Measurements from ENCODE around the gene ADM5. TPM values are rescaled to one million over a fixed set of nuclear protein-coding genes. Genes with fewer than 3 reads are reported as not detected.

ADM5 gene
- total and polyA plus RNA-seq, 7 donors, result 0.49 to 3.1 (median 1.5) TPM; not detected in 2

DNA sequence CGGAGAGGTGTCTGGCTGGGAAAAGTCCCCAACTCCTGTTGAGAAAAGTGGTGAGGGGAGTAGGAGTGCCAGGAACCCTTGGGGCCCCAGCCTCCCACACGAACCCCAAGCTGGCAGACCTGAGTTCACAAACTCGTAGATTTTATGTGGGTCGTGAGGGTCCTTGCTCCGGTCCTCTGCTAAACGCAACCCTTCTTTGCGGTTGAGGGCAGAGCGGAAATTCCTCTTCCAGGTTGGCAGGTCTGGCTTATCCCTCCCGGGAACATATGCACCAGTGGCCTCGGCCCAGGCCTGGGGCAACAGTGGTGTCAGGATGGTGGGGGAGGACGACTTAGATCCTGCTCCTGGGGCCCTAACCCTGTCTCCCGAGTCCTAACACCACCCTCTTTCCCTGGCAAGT, 26.2 kb upstream of the ADM5 start:
- Histone ChIP-seq H3K36me3 (peaks cover 21 to 49% (median 35%) of the 10 kb centered on the region in 4 donors), H3K9me3 (no peaks in the 10 kb centered on the region), H3K4me1 (peaks cover 0 to 33% (median 22%) of the 10 kb centered on the region in 4 donors), H3K27me3 (no peaks in the 10 kb centered on the region), H3K4me3 (no peak overlapping the region), H3K27ac (peak overlapping the region in 1 of 4 donors; percentile 90)
- 92% methylated on average over 12 of the region's 12 CpGs for whole genome bisulfite sequencing, 2 donors
- intact Hi-C loops (cut with DNase I), result no loop called here
- TF ChIP-seq POLR2AphosphoS5 (IDR thresholded peaks at IDR 0.05) (no peak), POLR2A (IDR thresholded peaks at IDR 0.05) (no peak), EP300 (IDR thresholded peaks at IDR 0.05) (no peak)
- TF ChIP-seq, protein P1, sequence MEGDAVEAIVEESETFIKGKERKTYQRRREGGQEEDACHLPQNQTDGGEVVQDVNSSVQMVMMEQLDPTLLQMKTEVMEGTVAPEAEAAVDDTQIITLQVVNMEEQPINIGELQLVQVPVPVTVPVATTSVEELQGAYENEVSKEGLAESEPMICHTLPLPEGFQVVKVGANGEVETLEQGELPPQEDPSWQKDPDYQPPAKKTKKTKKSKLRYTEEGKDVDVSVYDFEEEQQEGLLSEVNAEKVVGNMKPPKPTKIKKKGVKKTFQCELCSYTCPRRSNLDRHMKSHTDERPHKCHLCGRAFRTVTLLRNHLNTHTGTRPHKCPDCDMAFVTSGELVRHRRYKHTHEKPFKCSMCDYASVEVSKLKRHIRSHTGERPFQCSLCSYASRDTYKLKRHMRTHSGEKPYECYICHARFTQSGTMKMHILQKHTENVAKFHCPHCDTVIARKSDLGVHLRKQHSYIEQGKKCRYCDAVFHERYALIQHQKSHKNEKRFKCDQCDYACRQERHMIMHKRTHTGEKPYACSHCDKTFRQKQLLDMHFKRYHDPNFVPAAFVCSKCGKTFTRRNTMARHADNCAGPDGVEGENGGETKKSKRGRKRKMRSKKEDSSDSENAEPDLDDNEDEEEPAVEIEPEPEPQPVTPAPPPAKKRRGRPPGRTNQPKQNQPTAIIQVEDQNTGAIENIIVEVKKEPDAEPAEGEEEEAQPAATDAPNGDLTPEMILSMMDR (IDR thresholded peaks at IDR 0.05), result no peak
- DNase-seq, result no peak

DNA sequence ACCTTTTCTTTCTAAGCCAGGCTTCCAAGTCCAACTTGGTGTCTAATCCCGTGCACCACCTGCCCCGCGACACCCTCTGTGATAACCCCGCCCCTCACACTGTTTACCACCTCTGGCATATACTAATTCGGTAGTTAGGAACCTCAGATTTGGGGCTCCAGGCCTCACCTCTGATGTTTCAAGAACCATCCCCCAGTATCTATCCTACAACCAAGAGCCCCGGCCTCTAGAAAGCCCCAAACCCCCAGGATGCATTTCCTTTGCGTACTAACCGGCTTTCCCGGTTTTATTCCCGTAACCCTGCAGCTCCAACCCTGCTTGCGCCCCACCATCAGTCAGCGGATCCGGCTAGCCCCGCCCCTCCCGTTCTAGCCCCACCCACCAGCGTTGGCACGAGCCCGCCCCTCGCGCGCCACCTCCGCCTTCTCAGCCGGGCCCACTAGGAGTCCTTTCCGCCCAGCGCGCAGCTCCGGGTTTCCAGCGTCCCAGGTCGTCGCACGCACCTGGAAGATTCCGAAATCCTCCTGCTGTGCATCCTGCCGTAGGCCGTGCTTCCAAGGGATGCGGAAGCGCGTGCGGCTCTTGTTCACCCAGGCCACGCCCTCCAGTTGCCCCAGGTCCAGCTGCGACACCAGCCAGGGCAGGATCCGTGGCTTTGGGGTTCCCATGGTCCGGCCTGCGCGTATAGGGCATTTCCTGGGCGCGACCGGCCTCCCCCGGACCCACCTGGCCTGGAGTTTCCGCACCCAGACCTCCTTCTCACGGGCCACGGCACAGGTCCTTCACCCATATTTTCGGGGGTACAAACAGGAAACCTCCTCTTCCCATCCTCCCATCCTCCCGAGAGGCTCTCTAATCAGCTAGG, 25.0 kb upstream of the ADM5 start:
- Histone ChIP-seq H3K4me1 (peaks cover 0 to 33% (median 22%) of the 10 kb centered on the region in 4 donors), H3K36me3 (peaks cover 10 to 37% (median 23%) of the 10 kb centered on the region in 4 donors), H3K27ac (peak overlapping the region; percentile 87 to 95 (median 92)), H3K4me3 (peak overlapping the region; percentile 62 to 75 (median 66)), H3K9me3 (no peaks in the 10 kb centered on the region), H3K27me3 (no peaks in the 10 kb centered on the region)
- TF ChIP-seq POLR2A (IDR thresholded peaks at IDR 0.05) (peak; percentile 25 to 52), POLR2AphosphoS5 (IDR thresholded peaks at IDR 0.05) (peak; percentile 88 to 91 (median 90)), EP300 (IDR thresholded peaks at IDR 0.05) (no peak)
- TF ChIP-seq, protein P1 (IDR thresholded peaks at IDR 0.05), result peak; percentile 23 to 56 (median 27)
- WGBS, 2 donors, result 0 to 1% methylated on average over 53 of the region's 53 CpGs
- DNase-seq, result peak; percentile 94
- intact Hi-C loops (cut with DNase I), result loop anchor here (2.0 kb wide), 1 partner anchor 22 kb away; the partner anchor contains the start of gene SCAF1

- WGBS, 2 donors, result 0 to 1% methylated on average over 7 of the region's 7 CpGs
- peak overlapping the region; percentile 87 to 95 (median 92) for H3K27ac ChIP-seq
- H3K36me3 ChIP-seq, result peaks cover 10 to 34% (median 21%) of the 10 kb centered on the region in 4 donors
- TF ChIP-seq, protein P1 (IDR thresholded peaks at IDR 0.05), result no peak
- TF ChIP-seq POLR2AphosphoS5 (IDR thresholded peaks at IDR 0.05) (no peak), POLR2A (IDR thresholded peaks at IDR 0.05) (no peak), EP300 (IDR thresholded peaks at IDR 0.05) (no peak)
- no peak for DNase-seq
- H3K9me3 ChIP-seq, result no peaks in the 10 kb centered on the region
- peak overlapping the region; percentile 62 to 75 (median 66) for H3K4me3 ChIP-seq
- H3K4me1 ChIP-seq, result peaks cover 0 to 33% (median 22%) of the 10 kb centered on the region in 4 donors
- intact Hi-C loops (cut with DNase I), result loop anchor here (2.0 kb wide), 1 partner anchor 22 kb away; the partner anchor contains the start of gene SCAF1
- no peaks in the 10 kb centered on the region for H3K27me3 ChIP-seq
Measured at GRCh38 chr19:49665036-49665350, 24.4 kb upstream of the ADM5 start.

DNA sequence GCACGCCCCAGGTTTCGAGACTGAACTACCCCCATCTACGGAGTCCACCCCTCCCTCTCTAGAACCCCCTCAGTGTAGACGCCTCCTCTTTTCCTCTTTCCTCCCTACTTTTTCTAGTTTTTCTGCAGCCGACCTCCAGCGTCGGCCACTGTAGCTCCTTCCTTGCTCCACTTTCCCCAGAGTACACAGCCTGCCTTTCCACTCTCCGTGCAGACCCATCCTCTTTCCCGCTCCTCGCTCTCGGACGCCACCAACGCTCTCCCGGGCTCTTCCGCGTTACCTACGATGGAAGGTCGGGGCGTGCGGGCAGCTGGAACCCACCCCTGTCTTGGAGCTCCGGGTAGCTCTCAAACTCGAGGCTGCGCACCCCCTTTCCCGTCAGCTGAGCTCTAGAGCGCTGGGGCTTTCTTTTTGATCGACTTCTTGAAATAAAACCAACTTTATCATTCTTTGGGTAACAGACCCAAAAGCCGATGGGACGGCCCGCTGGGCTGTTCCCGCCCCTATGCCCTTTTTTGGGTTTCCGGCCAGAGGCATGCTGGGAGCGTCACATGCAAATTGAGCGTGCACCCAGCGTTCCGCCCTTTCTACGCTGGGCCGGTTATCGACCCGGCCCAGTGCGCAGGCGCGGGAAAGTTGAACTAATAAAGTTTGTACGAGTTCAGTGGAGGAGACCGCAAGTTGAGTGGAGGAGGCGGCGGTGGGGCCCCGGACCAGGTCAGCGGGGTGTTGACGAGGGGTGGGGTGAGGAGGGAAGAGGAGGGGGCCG, 23.9 kb upstream of the ADM5 start, which contains the start of the genes BCL2L12 and IRF3:
Gene BCL2L12 (plus strand): TSS at position 583 of the 769 bp plus-strand sequence. CDS start 760 bp downstream, outside the sequence.
Gene IRF3 (minus strand): TSS at position 507 of the 769 bp plus-strand sequence. CDS start 1,019 bp downstream, outside the sequence.
- peak within 1 kb of the TSS; percentile 87 to 95 (median 92) for H3K27ac ChIP-seq
- H3K9me3 ChIP-seq, result no peaks in the 10 kb centered on the region
- H3K36me3 ChIP-seq, result peaks cover 10 to 34% (median 19%) of the 10 kb centered on the region in 4 donors
- H3K4me3 ChIP-seq, result peak within 1 kb of the TSS; percentile 62 to 75 (median 66)
- H3K27me3 ChIP-seq, result no peaks in the 10 kb centered on the region
- peak; percentile 86 to 91 (median 90) for TF ChIP-seq POLR2AphosphoS5 (IDR thresholded peaks at IDR 0.05)
- TF ChIP-seq, protein P1 (IDR thresholded peaks at IDR 0.05), result no peak
- peak in 1 of 4 donors; percentile 63 for TF ChIP-seq EP300 (IDR thresholded peaks at IDR 0.05)
- peak; percentile 67 to 70 for TF ChIP-seq POLR2A (IDR thresholded peaks at IDR 0.05)
- WGBS, 2 donors, result 0% methylated on average over 50 of the region's 50 CpGs
- peak; percentile 99 for DNase-seq
- intact Hi-C loops (cut with DNase I), result loop anchor here (2.0 kb wide), 1 partner anchor 23 kb away; the partner anchor contains the start of gene SCAF1
- H3K4me1 ChIP-seq, result peaks cover 0 to 33% (median 22%) of the 10 kb centered on the region in 4 donors
